Panc1 (cell line): ENCODE data around the gene LRBA.

Source experiments
- POLR2AphosphoS5 ChIP-seq: IDR thresholded peaks from 2 replicates; pipeline ENCODE4 v1.6.1; 2012; ENCODE audit warnings: mild to moderate bottlenecking, low read depth, low read length, moderate library complexity
- TF ChIP-seq, protein P1 (sequence below): fragments of 450-650 bp; IDR thresholded peaks from 2 replicates; pipeline ENCODE4 v1.5.1; 2017; ENCODE audit warnings: mild to moderate bottlenecking

DNA sequence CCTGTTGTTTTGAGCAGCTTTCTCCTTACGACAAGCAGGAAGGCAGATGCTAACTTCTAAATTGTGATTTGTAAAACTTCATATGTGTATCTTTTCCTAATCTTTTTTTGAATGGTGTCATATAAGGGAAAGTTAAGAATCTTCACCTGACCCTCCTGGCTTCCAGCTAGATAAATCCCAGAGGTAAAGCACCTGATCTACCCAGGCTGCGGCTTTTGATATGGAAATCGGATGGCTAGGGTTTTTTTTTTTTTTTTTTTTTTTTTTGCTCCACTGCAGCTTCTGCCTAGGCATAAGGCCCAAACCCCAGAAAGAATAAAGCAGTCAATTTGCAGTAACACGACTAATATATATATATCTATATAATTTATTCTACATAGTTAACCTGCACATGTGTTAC, 423.2 kb downstream of the LRBA start:
- TF ChIP-seq, protein P1, sequence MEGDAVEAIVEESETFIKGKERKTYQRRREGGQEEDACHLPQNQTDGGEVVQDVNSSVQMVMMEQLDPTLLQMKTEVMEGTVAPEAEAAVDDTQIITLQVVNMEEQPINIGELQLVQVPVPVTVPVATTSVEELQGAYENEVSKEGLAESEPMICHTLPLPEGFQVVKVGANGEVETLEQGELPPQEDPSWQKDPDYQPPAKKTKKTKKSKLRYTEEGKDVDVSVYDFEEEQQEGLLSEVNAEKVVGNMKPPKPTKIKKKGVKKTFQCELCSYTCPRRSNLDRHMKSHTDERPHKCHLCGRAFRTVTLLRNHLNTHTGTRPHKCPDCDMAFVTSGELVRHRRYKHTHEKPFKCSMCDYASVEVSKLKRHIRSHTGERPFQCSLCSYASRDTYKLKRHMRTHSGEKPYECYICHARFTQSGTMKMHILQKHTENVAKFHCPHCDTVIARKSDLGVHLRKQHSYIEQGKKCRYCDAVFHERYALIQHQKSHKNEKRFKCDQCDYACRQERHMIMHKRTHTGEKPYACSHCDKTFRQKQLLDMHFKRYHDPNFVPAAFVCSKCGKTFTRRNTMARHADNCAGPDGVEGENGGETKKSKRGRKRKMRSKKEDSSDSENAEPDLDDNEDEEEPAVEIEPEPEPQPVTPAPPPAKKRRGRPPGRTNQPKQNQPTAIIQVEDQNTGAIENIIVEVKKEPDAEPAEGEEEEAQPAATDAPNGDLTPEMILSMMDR = no peak
- no peak for TF ChIP-seq POLR2AphosphoS5
